ENCODE results near the gene ATF3.

Gene ATF3

GRCh38 chr1:212608392-212608958 lies at the start of gene ATF3:
ATF3 (plus strand) TSS chr1:212608761; CDS start chr1:212615022, 6,261 bp downstream.
- H3K27ac ChIP-seq (ENCODE audit: low read depth, low read length): peak within 1 kb of the TSS; percentile 84
- H3K9me3 ChIP-seq (ENCODE audit: control insufficient read depth, insufficient read depth, low read length): no peaks in the 10 kb centered on the region
- H3K9ac ChIP-seq (ENCODE audit: low read depth, low read length): peak within 1 kb of the TSS; percentile 84
- H3K4me1 ChIP-seq (ENCODE audit: control insufficient read depth, insufficient read depth, low read length): peaks cover 53% of the 10 kb centered on the region
- peak within 1 kb of the TSS; percentile 71 for H3K4me3 ChIP-seq (ENCODE audit: low read depth, low read length)
- no peaks in the 10 kb centered on the region for H3K36me3 ChIP-seq (ENCODE audit: control insufficient read depth, insufficient read depth, low read length)
- peaks cover 54% of the 10 kb centered on the region for H3K27me3 ChIP-seq (ENCODE audit: control insufficient read depth, insufficient read depth, low read length)

GRCh38 chr1:212559929-212560328 lies 48.6 kb upstream of the ATF3 start:
- Histone ChIP-seq H3K9ac (ENCODE audit: low read depth, low read length) (no peak overlapping the region), H3K4me1 (ENCODE audit: control insufficient read depth, insufficient read depth, low read length) (peaks cover 11% of the 10 kb centered on the region), H3K36me3 (ENCODE audit: control insufficient read depth, insufficient read depth, low read length) (no peaks in the 10 kb centered on the region), H3K27me3 (ENCODE audit: control insufficient read depth, insufficient read depth, low read length) (peaks cover 20% of the 10 kb centered on the region), H3K9me3 (ENCODE audit: control insufficient read depth, insufficient read depth, low read length) (no peaks in the 10 kb centered on the region), H3K4me3 (ENCODE audit: low read depth, low read length) (no peak overlapping the region), H3K27ac (ENCODE audit: low read depth, low read length) (no peak overlapping the region)

- H3K27ac ChIP-seq (ENCODE audit: low read depth, low read length): no peak overlapping the region
- H3K9ac ChIP-seq (ENCODE audit: low read depth, low read length): no peak overlapping the region
- no peaks in the 10 kb centered on the region for H3K9me3 ChIP-seq (ENCODE audit: control insufficient read depth, insufficient read depth, low read length)
- peaks cover 20% of the 10 kb centered on the region for H3K27me3 ChIP-seq (ENCODE audit: control insufficient read depth, insufficient read depth, low read length)
- H3K4me1 ChIP-seq (ENCODE audit: control insufficient read depth, insufficient read depth, low read length): peaks cover 11% of the 10 kb centered on the region
- no peaks in the 10 kb centered on the region for H3K36me3 ChIP-seq (ENCODE audit: control insufficient read depth, insufficient read depth, low read length)
- H3K4me3 ChIP-seq (ENCODE audit: low read depth, low read length): no peak overlapping the region
Observed at GRCh38 chr1:212560933-212561460, 47.6 kb upstream of the ATF3 start.

- no peaks in the 10 kb centered on the region for H3K9me3 ChIP-seq (ENCODE audit: control insufficient read depth, insufficient read depth, low read length)
- H3K9ac ChIP-seq (ENCODE audit: low read depth, low read length): no peak overlapping the region
- no peak overlapping the region for H3K4me3 ChIP-seq (ENCODE audit: low read depth, low read length)
- H3K27ac ChIP-seq (ENCODE audit: low read depth, low read length): no peak overlapping the region
- H3K27me3 ChIP-seq (ENCODE audit: control insufficient read depth, insufficient read depth, low read length): peaks cover 18% of the 10 kb centered on the region
- no peaks in the 10 kb centered on the region for H3K36me3 ChIP-seq (ENCODE audit: control insufficient read depth, insufficient read depth, low read length)
- H3K4me1 ChIP-seq (ENCODE audit: control insufficient read depth, insufficient read depth, low read length): peaks cover 11% of the 10 kb centered on the region
Observed at GRCh38 chr1:212561501-212561931, 47.0 kb upstream of the ATF3 start.

GRCh38 chr1:212562771-212563170 lies 45.8 kb upstream of the ATF3 start:
- Histone ChIP-seq H3K27ac (ENCODE audit: low read depth, low read length) (no peak overlapping the region), H3K36me3 (ENCODE audit: control insufficient read depth, insufficient read depth, low read length) (no peaks in the 10 kb centered on the region), H3K4me1 (ENCODE audit: control insufficient read depth, insufficient read depth, low read length) (peaks cover 12% of the 10 kb centered on the region), H3K27me3 (ENCODE audit: control insufficient read depth, insufficient read depth, low read length) (peaks cover 6% of the 10 kb centered on the region), H3K9me3 (ENCODE audit: control insufficient read depth, insufficient read depth, low read length) (no peaks in the 10 kb centered on the region), H3K4me3 (ENCODE audit: low read depth, low read length) (no peak overlapping the region), H3K9ac (ENCODE audit: low read depth, low read length) (no peak overlapping the region)

- Histone ChIP-seq H3K4me1 (ENCODE audit: control insufficient read depth, insufficient read depth, low read length) (peaks cover 7% of the 10 kb centered on the region), H3K27ac (ENCODE audit: low read depth, low read length) (no peak overlapping the region), H3K27me3 (ENCODE audit: control insufficient read depth, insufficient read depth, low read length) (no peaks in the 10 kb centered on the region; the same call in 1 of the 2 replicates), H3K9me3 (ENCODE audit: control insufficient read depth, insufficient read depth, low read length) (no peaks in the 10 kb centered on the region), H3K9ac (ENCODE audit: low read depth, low read length) (no peak overlapping the region), H3K36me3 (ENCODE audit: control insufficient read depth, insufficient read depth, low read length) (no peaks in the 10 kb centered on the region), H3K4me3 (ENCODE audit: low read depth, low read length) (no peak overlapping the region)
Observed at GRCh38 chr1:212565079-212565478, 43.5 kb upstream of the ATF3 start.

- no peaks in the 10 kb centered on the region for H3K9me3 ChIP-seq (ENCODE audit: control insufficient read depth, insufficient read depth, low read length)
- no peak overlapping the region for H3K4me3 ChIP-seq (ENCODE audit: low read depth, low read length)
- no peaks in the 10 kb centered on the region for H3K36me3 ChIP-seq (ENCODE audit: control insufficient read depth, insufficient read depth, low read length)
- H3K27me3 ChIP-seq (ENCODE audit: control insufficient read depth, insufficient read depth, low read length): no peaks in the 10 kb centered on the region; the same call in 1 of the 2 replicates
- no peak overlapping the region for H3K27ac ChIP-seq (ENCODE audit: low read depth, low read length)
- peaks cover 7% of the 10 kb centered on the region for H3K4me1 ChIP-seq (ENCODE audit: control insufficient read depth, insufficient read depth, low read length)
- no peak overlapping the region for H3K9ac ChIP-seq (ENCODE audit: low read depth, low read length)
Observed at GRCh38 chr1:212565571-212566305, 42.8 kb upstream of the ATF3 start.

- peak overlapping the region; percentile 68 for H3K27ac ChIP-seq (ENCODE audit: low read depth, low read length)
- no peak overlapping the region for H3K4me3 ChIP-seq (ENCODE audit: low read depth, low read length)
- H3K27me3 ChIP-seq (ENCODE audit: control insufficient read depth, insufficient read depth, low read length): no peaks in the 10 kb centered on the region; the same call in 1 of the 2 replicates
- no peaks in the 10 kb centered on the region for H3K36me3 ChIP-seq (ENCODE audit: control insufficient read depth, insufficient read depth, low read length)
- H3K9ac ChIP-seq (ENCODE audit: low read depth, low read length): no peak overlapping the region
- peaks cover 7% of the 10 kb centered on the region for H3K4me1 ChIP-seq (ENCODE audit: control insufficient read depth, insufficient read depth, low read length)
- H3K9me3 ChIP-seq (ENCODE audit: control insufficient read depth, insufficient read depth, low read length): no peaks in the 10 kb centered on the region
Observed at GRCh38 chr1:212566522-212567479, 41.8 kb upstream of the ATF3 start.

GRCh38 chr1:212567638-212568037 lies 40.9 kb upstream of the ATF3 start:
- no peak overlapping the region for H3K9ac ChIP-seq (ENCODE audit: low read depth, low read length)
- H3K4me1 ChIP-seq (ENCODE audit: control insufficient read depth, insufficient read depth, low read length): peaks cover 7% of the 10 kb centered on the region
- no peaks in the 10 kb centered on the region for H3K9me3 ChIP-seq (ENCODE audit: control insufficient read depth, insufficient read depth, low read length)
- no peak overlapping the region for H3K27ac ChIP-seq (ENCODE audit: low read depth, low read length)
- no peaks in the 10 kb centered on the region; the same call in 1 of the 2 replicates for H3K27me3 ChIP-seq (ENCODE audit: control insufficient read depth, insufficient read depth, low read length)
- H3K4me3 ChIP-seq (ENCODE audit: low read depth, low read length): no peak overlapping the region
- no peaks in the 10 kb centered on the region for H3K36me3 ChIP-seq (ENCODE audit: control insufficient read depth, insufficient read depth, low read length)

DNA sequence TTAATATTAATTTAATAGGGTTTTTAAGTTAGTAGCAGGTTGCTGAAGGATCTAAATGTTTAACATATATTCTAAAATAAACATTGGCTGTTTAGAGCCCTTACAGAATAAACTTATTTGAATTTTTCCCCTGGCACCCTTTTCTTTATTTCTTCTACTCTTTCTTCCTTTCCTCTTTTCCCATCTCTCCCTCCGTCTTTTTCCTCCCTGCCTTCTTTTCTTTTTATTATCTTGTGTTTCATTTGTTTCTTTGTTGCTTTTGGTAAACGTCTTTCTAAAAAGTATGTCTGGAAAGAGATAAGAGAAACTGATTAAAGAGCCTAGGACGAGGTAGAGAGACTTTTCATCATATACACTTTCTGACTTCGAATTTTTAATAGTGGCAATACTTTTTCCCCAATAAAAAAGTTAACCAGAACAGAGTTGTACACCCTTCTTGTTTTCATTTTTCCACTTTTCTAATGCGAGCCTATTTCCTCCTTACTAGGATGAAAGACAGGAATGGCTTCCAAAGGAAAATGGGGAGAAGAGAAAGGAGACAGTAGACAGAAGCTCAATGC lies 39.5 kb upstream of the ATF3 start:
- no peak overlapping the region for H3K9ac ChIP-seq (ENCODE audit: low read depth, low read length)
- no peak overlapping the region for H3K4me3 ChIP-seq (ENCODE audit: low read depth, low read length)
- H3K27ac ChIP-seq (ENCODE audit: low read depth, low read length): no peak overlapping the region

More for the DNA sequence above, 39.5 kb upstream of the ATF3 start:
- Histone ChIP-seq H3K36me3 (ENCODE audit: control insufficient read depth, insufficient read depth, low read length) (no peaks in the 10 kb centered on the region), H3K4me1 (ENCODE audit: control insufficient read depth, insufficient read depth, low read length) (peaks cover 7% of the 10 kb centered on the region), H3K27me3 (ENCODE audit: control insufficient read depth, insufficient read depth, low read length) (no peaks in the 10 kb centered on the region; the same call in 1 of the 2 replicates), H3K9me3 (ENCODE audit: control insufficient read depth, insufficient read depth, low read length) (no peaks in the 10 kb centered on the region)
